B cell (primary cell): Measurements from ENCODE around the gene CCDC192. TPM values are rescaled to one million over a fixed set of nuclear protein-coding genes. Genes with fewer than 3 reads are reported as not detected.

Source experiments
- ATAC-seq: fragments of 200-7000 bp; cut with Tn5 transposase; one replicate; pipeline ENCODE4 v1.10.0; 2021; ENCODE audit warnings: low read depth, mild to moderate bottlenecking, moderate number of reproducible peaks, moderate library complexity
- CTCF ChIA-PET: fragments of 350-600 bp; sonication (Branson Sonifier 250); formaldehyde crosslinking; loops from one replicate; lab custom pipeline; 2021; ENCODE audit warnings: antibody characterized with exemption, inconsistent platforms; lab: Charles Lee
- POLR2A ChIA-PET: fragments of 350-600 bp; sonication (Branson Sonifier 250); formaldehyde crosslinking; loops from one replicate; lab custom pipeline; 2021; ENCODE audit warnings: antibody characterized with exemption; lab: Charles Lee
- DNase-seq: peaks from one replicate; pipeline ENCODE4 v3.0.0; 2013
- H2AFZ ChIP-seq: 2 replicates; pipeline ENCODE4 v1.6.1; 2012; ENCODE audit warnings: mild to moderate bottlenecking, low read depth, low read length; ENCODE audit not compliant: insufficient read depth, poor library complexity, severe bottlenecking
- H3K27ac ChIP-seq, 2 donors: 1 replicate in 1 of 2; 2 replicates in 1 of 2; pipeline ENCODE4 v1.5.1; 2012 to 2013; ENCODE audit warnings: low read length in 2 of 2, mild to moderate bottlenecking in 2 of 2, moderate library complexity in 1 of 2
- H3K27me3 ChIP-seq, 4 experiments: fragments of 200-600 bp in 1 of 4; sonication (generic) in 1 of 4; replicated peaks in 1 of 4; 1 replicate in 2 of 4; 2 replicates in 2 of 4; pipeline versions ENCODE4 v1.6.1 to v1.7.0; 2013 to 2016; ENCODE audit warnings: low read length in 3 of 4, mild to moderate bottlenecking in 2 of 4, mixed read lengths in 1 of 4, moderate library complexity in 1 of 4; ENCODE audit not compliant: insufficient read depth in 4 of 4, control insufficient read depth in 3 of 4; ENCODE audit errors: control extremely low read depth in 1 of 4
- H3K36me3 ChIP-seq, 2 experiments: replicated peaks in 1 of 2; 1 replicate in 1 of 2; 2 replicates in 1 of 2; pipeline versions ENCODE4 v1.6.1 to v1.7.1; 2013; ENCODE audit warnings: low read length in 1 of 2; ENCODE audit not compliant: insufficient read depth in 2 of 2, control insufficient read depth in 1 of 2; ENCODE audit errors: control extremely low read depth in 1 of 2, extremely low read depth in 1 of 2
- H3K4me1 ChIP-seq, 2 donors: fragments of 200-600 bp in 1 of 2; sonication (generic) in 1 of 2; 1 replicate in 1 of 2; 2 replicates in 1 of 2; pipeline versions ENCODE4 v1.5.1 to v1.6.1; 2013 to 2017; ENCODE audit warnings: low read length in 2 of 2; ENCODE audit not compliant: control insufficient read depth in 2 of 2, insufficient read depth in 2 of 2
- H3K4me2 ChIP-seq: replicated peaks from 2 replicates; pipeline ENCODE3; 2012; ENCODE audit warnings: mild to moderate bottlenecking, low read depth, low read length; ENCODE audit not compliant: poor library complexity, severe bottlenecking
- H3K4me3 ChIP-seq, 5 experiments: fragments of 200-600 bp in 1 of 5; sonication (generic) in 1 of 5; 1 replicate in 3 of 5; 2 replicates in 2 of 5; pipeline versions ENCODE4 v1.5.1 to v1.7.0; 2011 to 2016; ENCODE audit warnings: low read length in 4 of 5, mild to moderate bottlenecking in 4 of 5, low read depth in 2 of 5, control low read depth in 1 of 5, moderate library complexity in 1 of 5; ENCODE audit not compliant: insufficient read depth in 1 of 5; ENCODE audit errors: control extremely low read depth in 1 of 5, extremely low read depth in 1 of 5
- H3K79me2 ChIP-seq: fragments of 200-600 bp; sonication (generic); one replicate; pipeline ENCODE4 v1.6.0; 2016; ENCODE audit warnings: low read length; ENCODE audit not compliant: control insufficient read depth, insufficient read depth
- H3K9ac ChIP-seq: fragments of 200-600 bp; sonication (generic); 2 replicates; pipeline ENCODE4 v1.6.1; 2017; ENCODE audit warnings: mild to moderate bottlenecking, low read length, moderate library complexity
- H3K9me3 ChIP-seq, 3 donors: one replicate each; pipeline versions ENCODE4 v1.6.1 to v1.7.1; 2013; ENCODE audit warnings: low read length in 2 of 3; ENCODE audit not compliant: control insufficient read depth in 2 of 3, insufficient read depth in 1 of 3; ENCODE audit errors: control extremely low read depth in 1 of 3
- H4K20me1 ChIP-seq: 2 replicates; pipeline ENCODE4 v1.6.0; 2012; ENCODE audit warnings: mild to moderate bottlenecking, low read length; ENCODE audit not compliant: insufficient read depth, control insufficient read depth, poor library complexity, severe bottlenecking
- H3K27ac Mint-ChIP-seq: one replicate; pipeline ENCODE4 v1.8.0; 2021; ENCODE audit warnings: mixed read lengths
- H3K27me3 Mint-ChIP-seq: one replicate; pipeline ENCODE4 v1.8.0; 2021; ENCODE audit warnings: mixed read lengths
- H3K4me1 Mint-ChIP-seq: one replicate; pipeline ENCODE4 v1.8.0; 2021; ENCODE audit warnings: mixed read lengths
- H3K4me3 Mint-ChIP-seq: one replicate; pipeline ENCODE4 v1.8.0; 2021; ENCODE audit warnings: mixed read lengths
- H3K9me3 Mint-ChIP-seq: one replicate; pipeline ENCODE4 v1.8.0; 2022; ENCODE audit warnings: mixed read lengths; ENCODE audit not compliant: insufficient read depth
- EZH2 ChIP-seq: IDR thresholded peaks from 2 replicates; pipeline ENCODE4 v1.6.1; 2012; ENCODE audit warnings: borderline replicate concordance, low read depth, mild to moderate bottlenecking, moderate library complexity, low read length; ENCODE audit not compliant: insufficient read depth, poor library complexity, severe bottlenecking
- WGBS: methylation state at CpG from one replicate; pipeline ENCODE4 v1.1.5; 2013; ENCODE audit warnings: missing lambda C conversion rate; ENCODE audit not compliant: insufficient coverage; 5-methylcytosine and 5-hydroxymethylcytosine counted together
- intact Hi-C: fragments of 100-400 bp; cut with micrococcal nuclease; formaldehyde crosslinking; loops from one replicate; pipeline ENCODE4 v1.10.0; 2022
- polyA plus RNA-seq: library from polyadenylated mRNA; depleted of rRNA; stranded (reverse); fragments of >200 nt; gene quantifications from 2 replicates; pipeline ENCODE4 v1.2.3, GENCODE V29; 2012
- total RNA-seq, 2 donors: library from RNA; stranded (reverse); fragments of 120-200 nt in 1 of 2; gene quantifications; 1 replicate in 1 of 2; 2 replicates in 1 of 2; pipeline versions ENCODE4 v1.2.3 to v1.2.4, GENCODE V29; 2013 to 2022
- TF ChIP-seq, protein P1 (sequence below): fragments of 200-600 bp; IDR thresholded peaks from one replicate; pipeline ENCODE4 v1.8.0; 2022; ENCODE audit warnings: antibody characterized with exemption, mild to moderate bottlenecking

Gene CCDC192
- total and polyA plus RNA-seq, 2 donors (not counting 1 experiment from before 2014, with no cell fraction given), result not detected

DNA sequence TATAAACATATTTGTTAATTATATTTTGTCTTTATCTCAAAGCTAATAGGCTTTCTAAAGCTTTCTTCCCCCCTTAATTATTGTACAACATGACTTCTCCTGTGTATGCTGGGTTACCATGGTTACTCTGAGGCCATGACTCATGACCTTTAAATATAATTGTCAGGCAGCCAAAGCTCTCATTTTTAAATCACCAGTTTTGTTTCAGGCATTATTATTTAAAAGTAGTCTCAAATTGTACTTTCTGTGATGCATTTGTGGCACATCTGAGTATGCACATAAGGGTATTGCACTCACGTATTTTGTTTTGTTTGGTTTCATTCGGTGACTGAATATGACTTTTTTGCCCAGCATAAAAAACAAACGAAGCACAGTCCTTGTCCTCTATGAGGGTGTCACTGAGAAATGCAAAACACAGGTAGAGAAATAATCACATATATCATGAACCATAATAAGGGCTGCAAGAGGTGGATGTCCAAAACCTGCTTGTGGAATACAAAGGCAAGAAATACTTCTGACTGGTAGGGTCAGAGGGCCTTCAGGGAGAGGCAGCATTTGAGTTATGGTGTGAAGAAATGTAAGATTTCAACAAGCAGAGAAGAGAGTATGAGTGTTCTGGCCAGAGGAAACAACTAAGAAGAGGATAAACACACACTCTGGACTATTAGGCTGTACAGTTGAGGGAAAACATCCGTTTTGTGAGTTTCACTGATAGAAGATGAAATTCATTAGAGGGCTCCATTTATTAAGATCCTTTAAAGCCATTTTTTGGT lies 2.1 kb downstream of the CCDC192 start:
- no peaks in the 10 kb centered on the region for H3K27me3 Mint-ChIP-seq
- Histone ChIP-seq H3K4me3 (no peak overlapping the region), H3K4me1 (no peaks in the 10 kb centered on the region), H3K27ac (no peak overlapping the region), H4K20me1 (no peaks in the 10 kb centered on the region), H3K9me3 (no peaks in the 10 kb centered on the region), H3K4me2 (no peak overlapping the region), H3K27me3 (no peaks in the 10 kb centered on the region), H2AFZ (no peak overlapping the region), H3K79me2 (no peaks in the 10 kb centered on the region), H3K36me3 (no peaks in the 10 kb centered on the region), H3K9ac (no peak overlapping the region)
- DNase-seq (peak; percentile 1), ATAC-seq (no peak)
- TF ChIP-seq EZH2, result no peak
- TF ChIP-seq, protein P1, sequence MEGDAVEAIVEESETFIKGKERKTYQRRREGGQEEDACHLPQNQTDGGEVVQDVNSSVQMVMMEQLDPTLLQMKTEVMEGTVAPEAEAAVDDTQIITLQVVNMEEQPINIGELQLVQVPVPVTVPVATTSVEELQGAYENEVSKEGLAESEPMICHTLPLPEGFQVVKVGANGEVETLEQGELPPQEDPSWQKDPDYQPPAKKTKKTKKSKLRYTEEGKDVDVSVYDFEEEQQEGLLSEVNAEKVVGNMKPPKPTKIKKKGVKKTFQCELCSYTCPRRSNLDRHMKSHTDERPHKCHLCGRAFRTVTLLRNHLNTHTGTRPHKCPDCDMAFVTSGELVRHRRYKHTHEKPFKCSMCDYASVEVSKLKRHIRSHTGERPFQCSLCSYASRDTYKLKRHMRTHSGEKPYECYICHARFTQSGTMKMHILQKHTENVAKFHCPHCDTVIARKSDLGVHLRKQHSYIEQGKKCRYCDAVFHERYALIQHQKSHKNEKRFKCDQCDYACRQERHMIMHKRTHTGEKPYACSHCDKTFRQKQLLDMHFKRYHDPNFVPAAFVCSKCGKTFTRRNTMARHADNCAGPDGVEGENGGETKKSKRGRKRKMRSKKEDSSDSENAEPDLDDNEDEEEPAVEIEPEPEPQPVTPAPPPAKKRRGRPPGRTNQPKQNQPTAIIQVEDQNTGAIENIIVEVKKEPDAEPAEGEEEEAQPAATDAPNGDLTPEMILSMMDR, result no peak
- H3K9me3 Mint-ChIP-seq, result no peaks in the 10 kb centered on the region
- intact Hi-C loops, result no loop called here
- WGBS, result no CpG with 5 or more reads among the region's 4 CpGs
- H3K4me1 Mint-ChIP-seq, result no peaks in the 10 kb centered on the region
- ChIA-PET CTCF (no interaction called here), POLR2A (no interaction called here)
- H3K27ac Mint-ChIP-seq, result no peak overlapping the region
- no peak overlapping the region for H3K4me3 Mint-ChIP-seq

DNA sequence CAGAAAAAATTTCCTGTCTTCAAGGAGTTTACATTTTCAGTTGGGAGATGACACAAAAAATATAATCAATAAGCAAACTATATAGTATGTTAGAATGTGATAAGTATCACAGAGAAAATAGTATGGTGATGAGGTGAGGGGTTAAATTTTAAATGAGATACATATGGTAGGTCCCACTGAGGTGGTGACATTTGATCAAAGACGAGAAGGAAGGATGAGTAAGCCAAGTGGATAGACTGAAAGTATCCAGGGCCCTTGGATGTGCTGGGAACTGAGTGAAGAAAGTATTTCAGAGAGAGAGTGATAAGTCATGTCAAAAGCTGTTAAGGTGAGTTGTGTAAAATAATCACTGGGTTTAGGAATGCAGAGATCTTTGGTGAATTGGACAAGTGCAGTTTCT lies 3.5 kb downstream of the CCDC192 start:
- H3K9ac ChIP-seq, result no peak overlapping the region
- no peak overlapping the region for H3K4me3 Mint-ChIP-seq
- TF ChIP-seq EZH2, result no peak
- TF ChIP-seq, protein P1, result no peak
- H3K36me3 ChIP-seq, result no peaks in the 10 kb centered on the region
- intact Hi-C loops, result no loop called here
- no peaks in the 10 kb centered on the region for H3K4me1 ChIP-seq
- H3K4me3 ChIP-seq, result no peak overlapping the region
- CTCF ChIA-PET, result no interaction called here
- H3K79me2 ChIP-seq, result no peaks in the 10 kb centered on the region
- no peak overlapping the region for H2AFZ ChIP-seq
- H3K27me3 ChIP-seq, result no peaks in the 10 kb centered on the region
- H3K9me3 ChIP-seq, result no peaks in the 10 kb centered on the region
- H3K27ac ChIP-seq, result no peak overlapping the region
- no peaks in the 10 kb centered on the region for H3K27me3 Mint-ChIP-seq
- H4K20me1 ChIP-seq, result no peaks in the 10 kb centered on the region
- no peak for ATAC-seq
- H3K27ac Mint-ChIP-seq, result no peak overlapping the region
- POLR2A ChIA-PET, result no interaction called here
- no peaks in the 10 kb centered on the region for H3K9me3 Mint-ChIP-seq
- no peak overlapping the region for H3K4me2 ChIP-seq
- no peaks in the 10 kb centered on the region for H3K4me1 Mint-ChIP-seq
- no peak for DNase-seq
- WGBS, result 82% methylated on average over 1 of the region's 1 CpG
